Heart left ventricle (tissue), 16 donors: ENCODE results near the gene SOX6. TPM values are rescaled to one million over a fixed set of nuclear protein-coding genes. Genes with fewer than 3 reads are reported as not detected.

Source experiments
- ATAC-seq, 4 donors: fragments of 200-7000 bp; cut with Tn5 transposase; one replicate each; pipeline ENCODE4 v1.9.1; 2020 to 2022; ENCODE audit warnings: moderate library complexity in 4 of 4, mild to moderate bottlenecking in 3 of 4, moderate number of reproducible peaks in 1 of 4
- DNase-seq, 5 donors: peaks; one replicate each; pipeline ENCODE4 v3.0.0-alpha.2; 2020
- H3K27ac ChIP-seq, 12 donors: fragments of 200-600 bp; sonication (generic) in 4 of 12; one replicate each; pipeline versions ENCODE4 v1.5.0 to v1.8.0; 2016 to 2022; ENCODE audit warnings: mild to moderate bottlenecking in 2 of 12
- H3K27me3 ChIP-seq, 9 donors: fragments of 200-600 bp; sonication (generic) in 2 of 9; one replicate each; pipeline versions ENCODE4 v1.5.1 to v1.8.0; 2016 to 2022; ENCODE audit warnings: mild to moderate bottlenecking in 3 of 9
- H3K36me3 ChIP-seq, 9 donors: fragments of 200-600 bp; sonication (generic) in 2 of 9; one replicate each; pipeline versions ENCODE4 v1.5.0 to v1.8.0; 2018 to 2022; ENCODE audit warnings: mild to moderate bottlenecking in 2 of 9
- H3K4me1 ChIP-seq, 12 donors: fragments of 200-600 bp; sonication (generic) in 4 of 12; one replicate each; pipeline versions ENCODE4 v1.5.0 to v1.8.0; 2016 to 2022; ENCODE audit warnings: mild to moderate bottlenecking in 3 of 12
- H3K4me3 ChIP-seq, 12 donors: fragments of 200-600 bp; sonication (generic) in 4 of 12; one replicate each; pipeline versions ENCODE4 v1.5.0 to v1.8.0; 2017 to 2022; ENCODE audit warnings: mild to moderate bottlenecking in 9 of 12, moderate library complexity in 4 of 12
- H3K9me3 ChIP-seq, 12 donors: fragments of 200-600 bp; sonication (generic) in 4 of 12; one replicate each; pipeline versions ENCODE4 v1.5.0 to v1.8.0; 2016 to 2022; ENCODE audit warnings: mild to moderate bottlenecking in 1 of 12
- POLR2A ChIP-seq, 2 donors: fragments of 450-650 bp; IDR thresholded peaks; one replicate each; pipeline ENCODE4 v1.6.1; 2017; ENCODE audit warnings: antibody characterized with exemption in 2 of 2, mild to moderate bottlenecking in 2 of 2, moderate library complexity in 2 of 2
- WGBS, 4 donors: extraction: QIAGEN DNeasy Blood & Tissue Kit in 2 of 4; methylation state at CpG; one replicate each; pipeline versions ENCODE4 v1.1.5 to v1.1.7; 2013 to 2018; 5-methylcytosine and 5-hydroxymethylcytosine counted together
- intact Hi-C, 10 donors: fragments of 100-400 bp; cut with DNase I; formaldehyde crosslinking; loops; one replicate each; pipeline versions ENCODE4 v1.11.1 to v1.14.2; 2022
- polyA plus RNA-seq, 2 donors: library from polyadenylated mRNA; stranded (reverse); fragments of 200-250 nt; gene quantifications; one replicate each; pipeline ENCODE4 v1.2.3, GENCODE V29; 2013
- total RNA-seq, 9 donors: library from RNA; depleted of rRNA in 2 of 9; stranded (reverse); fragments of >200 nt in 2 of 9; fragmentation: NEBNext Ultra II Directional in 3 of 9; extraction: Animal tissue kit (Norgen Biotek cat#: 25700) in 3 of 9; gene quantifications; one replicate each; pipeline versions ENCODE4 v1.1.0 to v1.2.4, GENCODE V29; 2016 to 2023
- TF ChIP-seq, protein P1 (sequence below), 12 donors: fragments of 200-600 bp; sonication (generic) in 4 of 12; IDR thresholded peaks; one replicate each; pipeline versions ENCODE4 v1.5.0 to v1.8.0; 2018 to 2022; ENCODE audit warnings: antibody characterized with exemption in 12 of 12, mild to moderate bottlenecking in 5 of 12
- donor health status: ischemic (EF 13 %, LVEDD 7.1; RV severe dilation, severe dysfunction).
- donor health status: healthy with polysubstance abuse.
- donor health status: DM: no; HTN: yes; CAD: no.
- donor health status: DM: no; HTN: no; CAD: no.
- donor health status: ischemic (EF 25% LVEDD 6.9; RV normal size, moderate dysfunction).
- donor health status: ischemic (EF 25% LVEDD 5.7; RV mildly dilated, moderate dysfunction).
- donor health status: healthy.
- donor health status: DM: yes; HTN: yes; CAD: no.
- donor health status: ischemic (EF 35%, LVEDD 5.7; RV mildly dilated, moderate dysfunction).
- donor health status: nonischemic (EF 11% LVEDD 7.7; RV severe dilation, severe dysfunction).
- donor health status: DM: yes; HTN: yes; CAD: no.
- donor health status: PGD.
- donor health status: ischemic (EF 29% LVEDD 5.4; RV normal size, mild dysfunction).
- donor health status: nonischemic (EF 23%, LVEDD 6.1; RV moderate dilation, normal function).

The SOX6 gene
- total and polyA plus RNA-seq, 11 donors: 1.5 to 39.6 (median 15.6) TPM

DNA sequence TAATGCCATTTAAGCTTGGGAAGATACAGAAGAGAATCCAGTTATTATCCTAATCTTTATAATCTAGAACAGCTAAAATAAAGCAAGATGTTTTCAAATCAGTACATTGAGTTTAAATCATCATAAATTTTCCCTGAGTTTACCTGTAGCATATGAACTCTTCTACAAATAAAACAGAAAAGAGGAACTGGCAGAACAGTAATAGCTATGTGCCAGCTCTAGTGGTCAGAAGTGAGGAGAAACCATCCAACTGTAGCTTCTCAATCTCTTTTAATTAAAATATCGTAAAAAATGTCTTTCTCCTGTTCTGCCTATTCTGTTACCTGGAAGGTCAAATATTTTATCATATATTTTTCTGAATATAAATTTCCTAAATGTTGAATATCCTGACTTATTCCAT lies 266.9 kb downstream of the SOX6 start:
- intact Hi-C loops: no loop called here
- peaks cover 0 to 13% (median 0%) of the 10 kb centered on the region in 12 donors for H3K4me1 ChIP-seq
- H3K36me3 ChIP-seq: no peaks in the 10 kb centered on the region
- ATAC-seq (no peak), DNase-seq (no peak)
- no peak overlapping the region for H3K4me3 ChIP-seq
- 97 to 100% (median 98%) methylated on average over 1 of the region's 1 CpG for WGBS, 4 donors
- H3K9me3 ChIP-seq: no peaks in the 10 kb centered on the region
- TF ChIP-seq POLR2A (IDR thresholded peaks at IDR 0.05): no peak
- TF ChIP-seq, protein P1, sequence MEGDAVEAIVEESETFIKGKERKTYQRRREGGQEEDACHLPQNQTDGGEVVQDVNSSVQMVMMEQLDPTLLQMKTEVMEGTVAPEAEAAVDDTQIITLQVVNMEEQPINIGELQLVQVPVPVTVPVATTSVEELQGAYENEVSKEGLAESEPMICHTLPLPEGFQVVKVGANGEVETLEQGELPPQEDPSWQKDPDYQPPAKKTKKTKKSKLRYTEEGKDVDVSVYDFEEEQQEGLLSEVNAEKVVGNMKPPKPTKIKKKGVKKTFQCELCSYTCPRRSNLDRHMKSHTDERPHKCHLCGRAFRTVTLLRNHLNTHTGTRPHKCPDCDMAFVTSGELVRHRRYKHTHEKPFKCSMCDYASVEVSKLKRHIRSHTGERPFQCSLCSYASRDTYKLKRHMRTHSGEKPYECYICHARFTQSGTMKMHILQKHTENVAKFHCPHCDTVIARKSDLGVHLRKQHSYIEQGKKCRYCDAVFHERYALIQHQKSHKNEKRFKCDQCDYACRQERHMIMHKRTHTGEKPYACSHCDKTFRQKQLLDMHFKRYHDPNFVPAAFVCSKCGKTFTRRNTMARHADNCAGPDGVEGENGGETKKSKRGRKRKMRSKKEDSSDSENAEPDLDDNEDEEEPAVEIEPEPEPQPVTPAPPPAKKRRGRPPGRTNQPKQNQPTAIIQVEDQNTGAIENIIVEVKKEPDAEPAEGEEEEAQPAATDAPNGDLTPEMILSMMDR (IDR thresholded peaks at IDR 0.05): no peak
- no peaks in the 10 kb centered on the region for H3K27me3 ChIP-seq
- H3K27ac ChIP-seq: no peak overlapping the region

DNA sequence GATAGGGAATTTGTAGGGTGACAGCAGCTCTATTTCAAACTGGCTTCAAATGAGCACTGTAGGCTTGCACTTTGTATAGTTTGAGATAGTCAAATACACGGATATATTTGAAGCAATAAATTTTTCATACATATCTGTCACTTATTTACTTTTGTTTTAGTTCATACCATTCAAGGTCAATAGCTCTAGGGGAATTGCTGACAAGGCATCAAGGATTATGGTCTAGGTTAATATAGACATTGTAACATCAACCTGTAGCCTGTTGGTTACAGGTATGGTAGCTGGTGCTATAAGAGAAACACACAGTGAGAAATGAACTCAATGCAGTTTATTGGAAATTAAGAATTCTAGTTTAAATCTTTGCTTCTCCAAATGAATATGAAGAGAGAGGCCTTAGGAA lies 267.6 kb downstream of the SOX6 start:
- Histone ChIP-seq H3K9me3 (no peaks in the 10 kb centered on the region), H3K4me3 (no peak overlapping the region), H3K27ac (no peak overlapping the region), H3K4me1 (peaks cover 0 to 13% (median 0%) of the 10 kb centered on the region in 12 donors), H3K27me3 (no peaks in the 10 kb centered on the region), H3K36me3 (no peaks in the 10 kb centered on the region)
- TF ChIP-seq, protein P1 (IDR thresholded peaks at IDR 0.05): no peak
- no peak for TF ChIP-seq POLR2A (IDR thresholded peaks at IDR 0.05)
- ATAC-seq (no peak), DNase-seq (no peak)
- WGBS, 4 donors: 80 to 90% (median 86%) methylated on average over 1 of the region's 1 CpG
- intact Hi-C loops: no loop called here

DNA sequence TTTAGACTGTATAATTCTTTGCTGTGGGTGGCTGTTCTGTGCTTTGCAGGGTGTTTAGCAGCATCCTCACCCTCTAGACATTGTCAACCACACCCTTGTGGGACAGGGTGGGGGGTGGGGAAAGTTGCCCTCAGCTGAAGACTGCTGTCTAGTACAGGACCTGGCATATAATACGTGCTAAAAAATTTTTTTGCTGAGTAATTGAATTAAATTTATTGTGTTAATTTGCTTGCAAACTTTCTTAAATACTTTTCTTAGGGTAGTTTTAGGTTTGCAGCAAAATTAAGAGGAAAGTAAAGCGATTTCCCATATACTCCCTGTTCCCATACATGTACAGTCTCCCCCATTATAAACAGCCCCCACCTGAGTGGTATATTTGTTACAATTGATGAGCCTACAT lies 268.5 kb downstream of the SOX6 start:
- intact Hi-C loops: no loop called here
- Histone ChIP-seq H3K9me3 (no peaks in the 10 kb centered on the region), H3K36me3 (no peaks in the 10 kb centered on the region), H3K4me1 (peaks cover 0 to 9% (median under 1%) of the 10 kb centered on the region in 12 donors), H3K27ac (no peak overlapping the region), H3K27me3 (no peaks in the 10 kb centered on the region), H3K4me3 (no peak overlapping the region)
- DNase-seq (no peak), ATAC-seq (no peak)
- 92 to 95% (median 94%) methylated on average over 2 of the region's 2 CpGs for WGBS, 4 donors
- TF ChIP-seq, protein P1 (IDR thresholded peaks at IDR 0.05): no peak
- TF ChIP-seq POLR2A (IDR thresholded peaks at IDR 0.05): no peak

DNA sequence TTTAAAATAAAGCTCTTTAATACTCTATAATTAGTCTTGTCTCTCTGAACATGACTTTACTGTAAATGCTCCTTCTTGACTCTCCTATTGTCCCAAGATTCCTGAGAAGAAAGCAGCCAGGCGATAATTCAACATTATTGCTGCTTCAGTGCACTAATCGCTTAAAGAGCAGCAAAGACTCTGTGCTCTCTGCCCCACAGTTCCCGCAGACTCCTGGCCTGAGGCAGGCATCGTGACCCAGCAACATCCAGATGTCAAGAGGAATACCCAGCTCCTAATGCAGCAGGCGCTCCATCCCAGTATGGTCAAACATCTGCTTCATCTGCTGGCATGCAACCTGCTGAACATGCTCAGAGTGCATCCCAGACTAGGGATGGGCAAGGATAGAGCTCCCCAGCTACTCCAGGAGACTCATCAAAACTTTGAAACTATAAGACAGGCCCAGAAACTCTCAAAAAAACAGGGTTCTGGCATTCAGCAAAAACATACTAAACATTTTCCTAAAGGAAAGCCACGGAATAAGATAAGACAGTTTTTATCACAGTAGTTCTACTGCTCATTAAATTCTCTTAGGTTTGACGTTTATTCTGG lies 270.0 kb downstream of the SOX6 start:
- no peaks in the 10 kb centered on the region for H3K9me3 ChIP-seq
- peak in 1 of 5 donors; percentile 19 for DNase-seq
- 82 to 91% (median 90%) methylated on average over 7 of the region's 7 CpGs for WGBS, 4 donors
- no peak overlapping the region for H3K4me3 ChIP-seq
- ATAC-seq: no peak
- H3K4me1 ChIP-seq: peaks cover 0 to 23% (median 9%) of the 10 kb centered on the region in 12 donors
- H3K27me3 ChIP-seq: no peaks in the 10 kb centered on the region
- H3K36me3 ChIP-seq: no peaks in the 10 kb centered on the region
- TF ChIP-seq, protein P1 (IDR thresholded peaks at IDR 0.05): no peak
- no peak for TF ChIP-seq POLR2A (IDR thresholded peaks at IDR 0.05)
- H3K27ac ChIP-seq: no peak overlapping the region
- intact Hi-C loops: no loop called here
